ENCODE measurements around the gene NT5M.

DNA sequence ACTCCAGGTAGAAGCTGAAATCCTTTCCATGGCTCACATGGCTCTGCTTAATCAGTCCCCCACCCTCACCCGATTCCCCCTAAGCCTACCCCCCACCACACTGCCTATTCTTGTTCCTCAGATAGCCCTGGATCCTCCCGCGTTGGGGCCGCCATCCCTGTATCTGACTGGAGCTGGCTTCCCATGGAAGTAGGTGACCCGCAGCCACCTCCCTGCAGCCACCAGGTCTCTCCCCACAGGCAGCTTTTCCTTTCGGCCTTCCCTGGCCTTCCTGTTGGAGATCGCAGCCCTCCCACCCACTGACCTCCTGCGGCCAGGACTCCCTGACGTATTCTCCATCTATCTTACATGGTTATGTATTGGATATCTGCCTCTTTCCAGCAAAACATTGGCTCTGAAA lies 91.3 kb downstream of the NT5M start:
- TF ChIP-seq HDAC2 (IDR thresholded peaks at IDR 0.05) (no peak), ZC3H11A (IDR thresholded peaks at IDR 0.05) (no peak), POLR2A (IDR thresholded peaks at IDR 0.05; ENCODE audit: low read length) (no peak), SREBF2 (IDR thresholded peaks at IDR 0.05) (no peak), EP300 (IDR thresholded peaks at IDR 0.05) (no peak)
- TF ChIP-seq, protein P1, sequence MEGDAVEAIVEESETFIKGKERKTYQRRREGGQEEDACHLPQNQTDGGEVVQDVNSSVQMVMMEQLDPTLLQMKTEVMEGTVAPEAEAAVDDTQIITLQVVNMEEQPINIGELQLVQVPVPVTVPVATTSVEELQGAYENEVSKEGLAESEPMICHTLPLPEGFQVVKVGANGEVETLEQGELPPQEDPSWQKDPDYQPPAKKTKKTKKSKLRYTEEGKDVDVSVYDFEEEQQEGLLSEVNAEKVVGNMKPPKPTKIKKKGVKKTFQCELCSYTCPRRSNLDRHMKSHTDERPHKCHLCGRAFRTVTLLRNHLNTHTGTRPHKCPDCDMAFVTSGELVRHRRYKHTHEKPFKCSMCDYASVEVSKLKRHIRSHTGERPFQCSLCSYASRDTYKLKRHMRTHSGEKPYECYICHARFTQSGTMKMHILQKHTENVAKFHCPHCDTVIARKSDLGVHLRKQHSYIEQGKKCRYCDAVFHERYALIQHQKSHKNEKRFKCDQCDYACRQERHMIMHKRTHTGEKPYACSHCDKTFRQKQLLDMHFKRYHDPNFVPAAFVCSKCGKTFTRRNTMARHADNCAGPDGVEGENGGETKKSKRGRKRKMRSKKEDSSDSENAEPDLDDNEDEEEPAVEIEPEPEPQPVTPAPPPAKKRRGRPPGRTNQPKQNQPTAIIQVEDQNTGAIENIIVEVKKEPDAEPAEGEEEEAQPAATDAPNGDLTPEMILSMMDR (IDR thresholded peaks at IDR 0.05), result no peak
- TF ChIP-seq, protein P2, sequence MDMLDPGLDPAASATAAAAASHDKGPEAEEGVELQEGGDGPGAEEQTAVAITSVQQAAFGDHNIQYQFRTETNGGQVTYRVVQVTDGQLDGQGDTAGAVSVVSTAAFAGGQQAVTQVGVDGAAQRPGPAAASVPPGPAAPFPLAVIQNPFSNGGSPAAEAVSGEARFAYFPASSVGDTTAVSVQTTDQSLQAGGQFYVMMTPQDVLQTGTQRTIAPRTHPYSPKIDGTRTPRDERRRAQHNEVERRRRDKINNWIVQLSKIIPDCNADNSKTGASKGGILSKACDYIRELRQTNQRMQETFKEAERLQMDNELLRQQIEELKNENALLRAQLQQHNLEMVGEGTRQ (IDR thresholded peaks at IDR 0.05), result no peak
